ENCODE results near the gene CRYL1.

Gene CRYL1

DNA sequence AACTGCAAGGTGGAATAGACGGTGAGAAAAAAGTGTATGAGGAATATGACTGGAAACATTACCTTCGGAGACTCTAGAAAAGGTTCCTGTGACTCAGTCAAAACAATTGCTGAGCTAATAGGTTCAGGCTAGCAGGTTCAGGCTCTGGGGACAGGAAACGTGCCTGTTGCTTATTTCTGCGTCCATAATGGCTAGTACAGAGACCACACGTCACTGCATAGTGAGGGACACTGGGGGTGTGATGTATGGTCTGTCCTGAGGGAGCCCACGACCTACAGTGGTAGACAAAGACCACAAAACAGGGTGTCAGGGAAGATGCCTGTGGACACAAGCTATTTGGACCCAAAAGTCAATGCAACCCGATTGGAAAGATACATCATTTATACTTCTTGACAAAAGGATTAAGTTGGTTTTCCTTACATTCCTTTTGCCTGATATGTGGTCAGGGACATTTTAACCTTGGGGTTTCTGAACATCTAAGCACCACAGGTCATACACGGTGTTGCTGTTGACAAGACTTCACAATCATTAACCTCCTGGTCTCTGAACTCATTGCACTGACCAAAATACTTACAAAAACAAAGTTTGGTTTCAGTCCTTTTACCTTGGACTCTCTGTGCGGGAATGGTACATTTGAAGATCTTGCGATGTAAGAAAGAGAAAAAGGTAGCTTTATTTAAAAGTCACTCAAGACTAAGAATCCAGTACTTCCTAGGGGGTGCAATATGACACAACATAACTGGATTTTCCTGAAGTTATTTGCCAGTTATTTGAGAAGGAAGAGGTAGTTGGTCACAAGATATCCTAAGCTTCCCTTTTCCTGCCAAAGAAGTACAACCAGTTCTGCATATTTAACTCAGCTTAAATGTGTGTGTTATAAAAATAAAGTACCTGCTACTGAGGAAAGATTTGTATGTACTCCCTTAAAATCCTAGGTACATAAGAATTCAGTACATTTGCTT is 20.0 kb downstream of the CRYL1 start (continued):
- TF ChIP-seq ZNF558 (tag by site-specific recombination; IDR thresholded peaks at IDR 0.05) = no peak
- no peak for TF ChIP-seq ZNF19 (tag by site-specific recombination; IDR thresholded peaks at IDR 0.05; ENCODE audit: low read depth)
- no peak for TF ChIP-seq AEBP2 (tag by site-specific recombination; IDR thresholded peaks at IDR 0.05; ENCODE audit: borderline replicate concordance)
- TF ChIP-seq KLF16 (tag by site-specific recombination; IDR thresholded peaks at IDR 0.05) = no peak
- TF ChIP-seq ZNF404 (tag by site-specific recombination; IDR thresholded peaks at IDR 0.05) = no peak
- TF ChIP-seq, protein P1, sequence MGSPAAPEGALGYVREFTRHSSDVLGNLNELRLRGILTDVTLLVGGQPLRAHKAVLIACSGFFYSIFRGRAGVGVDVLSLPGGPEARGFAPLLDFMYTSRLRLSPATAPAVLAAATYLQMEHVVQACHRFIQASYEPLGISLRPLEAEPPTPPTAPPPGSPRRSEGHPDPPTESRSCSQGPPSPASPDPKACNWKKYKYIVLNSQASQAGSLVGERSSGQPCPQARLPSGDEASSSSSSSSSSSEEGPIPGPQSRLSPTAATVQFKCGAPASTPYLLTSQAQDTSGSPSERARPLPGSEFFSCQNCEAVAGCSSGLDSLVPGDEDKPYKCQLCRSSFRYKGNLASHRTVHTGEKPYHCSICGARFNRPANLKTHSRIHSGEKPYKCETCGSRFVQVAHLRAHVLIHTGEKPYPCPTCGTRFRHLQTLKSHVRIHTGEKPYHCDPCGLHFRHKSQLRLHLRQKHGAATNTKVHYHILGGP (tag by site-specific recombination; IDR thresholded peaks at IDR 0.05) = no peak
- TF ChIP-seq ZNF600 (tag by site-specific recombination; IDR thresholded peaks at IDR 0.05) = no peak
- no peak for TF ChIP-seq ZNF645 (tag by site-specific recombination; IDR thresholded peaks at IDR 0.05)
- TF ChIP-seq ZNF223 (tag by site-specific recombination; IDR thresholded peaks at IDR 0.05) = no peak
- no peak for TF ChIP-seq ZNF133 (tag by site-specific recombination; IDR thresholded peaks at IDR 0.05)
- TF ChIP-seq ZNF747 (tag by site-specific recombination; IDR thresholded peaks at IDR 0.05) = no peak

GRCh38 chr13:20503088-20504083 is 22.3 kb downstream of the CRYL1 start:
- CTCF ChIA-PET = interaction anchor here (0.7 kb wide), 2 partner anchors 9 to 277 kb away, joined by 3 to 4 read pairs; no protein-coding TSS in a partner anchor
- Histone ChIP-seq H3K9me3 (ENCODE audit: control insufficient read depth, insufficient read depth, low read depth, low read length) (no peaks in the 10 kb centered on the region), H3K4me1 (ENCODE audit: control insufficient read depth, insufficient read depth, low read length) (no peaks in the 10 kb centered on the region), H3K4me3 (ENCODE audit: low read depth, low read length) (no peak overlapping the region), H3K27ac (ENCODE audit: extremely low read depth, low read depth, low read length) (no peak overlapping the region), H3K36me3 (ENCODE audit: control insufficient read depth in 2 of 2, insufficient read depth in 1 of 2, low read length in 2 of 2) (peaks cover 0 to 3% of the 10 kb centered on the region in 2 experiments; a peak in 1 of 3 replicates)
- POLR2A ChIA-PET = no interaction called here
- TF ChIP-seq, protein P2, sequence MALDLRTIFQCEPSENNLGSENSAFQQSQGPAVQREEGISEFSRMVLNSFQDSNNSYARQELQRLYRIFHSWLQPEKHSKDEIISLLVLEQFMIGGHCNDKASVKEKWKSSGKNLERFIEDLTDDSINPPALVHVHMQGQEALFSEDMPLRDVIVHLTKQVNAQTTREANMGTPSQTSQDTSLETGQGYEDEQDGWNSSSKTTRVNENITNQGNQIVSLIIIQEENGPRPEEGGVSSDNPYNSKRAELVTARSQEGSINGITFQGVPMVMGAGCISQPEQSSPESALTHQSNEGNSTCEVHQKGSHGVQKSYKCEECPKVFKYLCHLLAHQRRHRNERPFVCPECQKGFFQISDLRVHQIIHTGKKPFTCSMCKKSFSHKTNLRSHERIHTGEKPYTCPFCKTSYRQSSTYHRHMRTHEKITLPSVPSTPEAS (tag by site-specific recombination; IDR thresholded peaks at IDR 0.05) = no peak
- TF ChIP-seq ZNF488 (tag by site-specific recombination; IDR thresholded peaks at IDR 0.05) (no peak), ZNF10 (tag by site-specific recombination; IDR thresholded peaks at IDR 0.05) (no peak), ZNF138 (tag by site-specific recombination; IDR thresholded peaks at IDR 0.05; ENCODE audit: borderline replicate concordance) (no peak), SP7 (tag by site-specific recombination; IDR thresholded peaks at IDR 0.05) (no peak), ZNF514 (tag by site-specific recombination; IDR thresholded peaks at IDR 0.05) (no peak), EGR2 (tag by site-specific recombination; IDR thresholded peaks at IDR 0.05; ENCODE audit: low read depth) (no peak), YY2 (tag by site-specific recombination; IDR thresholded peaks at IDR 0.05) (no peak), ZNF18 (tag by site-specific recombination; IDR thresholded peaks at IDR 0.05) (no peak), ZNF2 (tag by site-specific recombination; IDR thresholded peaks at IDR 0.05) (no peak)
